ENCODE measurements around the gene PCDHB16.
"Not testable (repeated sequence)": the region's sequence is repeated elsewhere in the genome, so short reads cannot be mapped to it uniquely, and the experiment has no call there.

PCDHB16 gene

DNA sequence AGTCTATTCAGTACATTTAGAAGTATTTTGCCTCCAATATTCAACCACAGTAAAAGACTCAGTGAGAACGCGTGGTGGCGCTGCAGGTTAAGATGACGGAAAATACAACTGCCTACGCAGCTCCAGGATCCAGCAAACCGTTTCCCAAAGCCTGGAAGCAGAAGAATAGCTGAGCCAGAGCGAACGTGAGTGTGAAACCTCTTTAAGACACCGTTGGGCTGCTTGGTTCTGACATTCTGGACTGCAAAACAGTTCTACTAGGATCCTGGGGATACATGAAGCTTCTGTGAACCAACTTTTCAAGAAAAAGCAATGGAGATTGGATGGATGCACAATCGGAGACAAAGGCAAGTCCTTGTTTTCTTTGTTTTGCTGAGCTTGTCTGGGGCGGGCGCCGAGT lies at the start of gene PCDHB16:
Gene PCDHB16 (plus strand): TSS at position 140 of the 400 bp plus-strand sequence. CDS start 173 bp downstream, at position 313.
- no peak for DNase-seq (ENCODE audit: low read depth in 2 of 2)

DNA sequence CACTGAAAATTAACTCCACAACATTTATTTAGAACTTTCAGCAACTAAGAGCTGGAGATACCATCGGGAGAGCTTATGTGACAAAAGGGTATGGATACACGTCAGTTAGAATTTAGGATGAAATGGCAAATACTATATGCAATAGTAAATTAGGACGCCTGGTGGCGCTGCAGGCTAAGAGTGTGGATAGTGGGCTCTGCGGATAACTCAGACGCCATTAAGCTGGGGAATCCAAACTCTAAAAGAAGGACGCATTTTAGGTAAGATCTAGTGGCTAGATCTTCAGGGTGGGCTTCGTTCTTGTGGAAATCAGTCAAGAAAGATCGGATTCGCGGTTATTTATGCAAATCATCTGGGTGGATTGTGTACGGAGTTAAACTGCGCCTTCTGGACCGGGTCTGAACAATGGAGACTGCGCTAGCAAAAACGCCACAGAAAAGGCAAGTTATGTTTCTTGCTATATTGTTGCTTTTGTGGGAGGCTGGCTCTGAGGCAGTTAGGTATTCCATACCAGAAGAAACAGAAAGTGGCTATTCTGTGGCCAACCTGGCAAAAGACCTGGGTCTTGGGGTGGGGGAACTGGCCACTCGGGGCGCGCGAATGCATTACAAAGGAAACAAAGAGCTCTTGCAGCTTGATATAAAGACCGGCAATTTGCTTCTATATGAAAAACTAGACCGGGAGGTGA lies 47.0 kb upstream of the PCDHB16 start, which contains the start of gene PCDHB5:
Gene PCDHB5 (plus strand): TSS at position 177 of the 688 bp plus-strand sequence. CDS start 229 bp downstream, at position 406.
- DNase-seq (ENCODE audit: low read depth in 2 of 2) = no peak

DNA sequence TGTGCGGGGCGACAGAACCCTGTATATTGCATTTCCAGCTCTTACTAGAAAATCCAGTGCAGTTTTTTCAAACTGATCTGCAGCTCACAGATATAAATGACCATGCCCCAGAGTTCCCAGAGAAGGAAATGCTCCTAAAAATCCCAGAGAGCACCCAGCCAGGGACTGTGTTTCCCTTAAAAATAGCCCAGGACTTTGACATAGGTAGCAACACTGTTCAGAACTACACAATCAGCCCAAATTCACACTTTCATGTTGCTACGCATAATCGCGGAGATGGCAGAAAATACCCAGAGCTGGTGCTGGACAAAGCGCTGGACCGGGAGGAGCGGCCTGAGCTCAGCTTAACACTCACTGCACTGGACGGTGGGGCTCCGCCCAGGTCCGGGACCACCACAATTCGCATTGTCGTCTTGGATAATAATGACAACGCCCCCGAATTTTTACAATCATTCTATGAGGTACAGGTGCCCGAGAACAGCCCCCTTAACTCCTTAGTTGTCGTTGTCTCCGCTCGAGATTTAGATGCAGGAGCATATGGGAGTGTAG lies 46.4 kb upstream of the PCDHB16 start:
- DNase-seq (ENCODE audit: low read depth in 2 of 2) = no peak

DNA sequence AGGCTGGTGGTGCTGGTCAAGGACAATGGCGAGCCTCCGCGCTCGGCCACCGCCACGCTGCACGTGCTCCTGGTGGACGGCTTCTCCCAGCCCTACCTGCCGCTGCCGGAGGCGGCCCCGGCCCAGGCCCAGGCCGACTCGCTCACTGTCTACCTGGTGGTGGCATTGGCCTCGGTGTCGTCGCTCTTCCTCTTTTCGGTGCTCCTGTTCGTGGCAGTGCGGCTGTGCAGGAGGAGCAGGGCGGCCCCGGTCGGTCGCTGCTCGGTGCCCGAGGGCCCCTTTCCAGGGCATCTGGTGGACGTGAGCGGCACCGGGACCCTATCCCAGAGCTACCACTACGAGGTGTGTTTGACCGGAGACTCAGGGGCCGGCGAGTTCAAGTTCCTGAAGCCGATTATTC lies 44.8 kb upstream of the PCDHB16 start:
- not testable (repeated sequence) for DNase-seq (ENCODE audit: low read depth in 2 of 2)

DNA sequence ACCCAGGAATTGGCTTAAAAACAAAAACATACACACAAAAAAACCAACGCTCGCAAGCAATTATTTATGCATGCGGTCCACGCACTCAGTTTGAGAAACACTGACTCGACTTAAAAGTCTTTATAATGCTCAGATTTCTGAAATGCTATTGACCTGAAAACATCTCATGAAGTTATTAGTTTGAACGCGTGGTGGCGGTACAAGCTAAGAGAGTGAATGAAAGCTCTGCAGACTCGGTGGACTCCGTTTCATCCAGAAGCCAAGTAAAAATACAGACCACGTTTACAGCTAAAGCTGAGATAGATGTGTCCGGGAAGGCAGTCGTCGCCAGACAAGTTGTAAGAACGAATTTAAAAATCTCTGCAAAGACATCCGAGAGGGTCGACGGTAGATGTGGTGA lies 32.4 kb upstream of the PCDHB16 start, which contains the start of gene PCDHB6:
Gene PCDHB6 (plus strand): TSS at position 246 of the 400 bp plus-strand sequence. CDS start 201 bp downstream, outside the sequence.
- no peak for DNase-seq (ENCODE audit: low read depth in 2 of 2)

DNA sequence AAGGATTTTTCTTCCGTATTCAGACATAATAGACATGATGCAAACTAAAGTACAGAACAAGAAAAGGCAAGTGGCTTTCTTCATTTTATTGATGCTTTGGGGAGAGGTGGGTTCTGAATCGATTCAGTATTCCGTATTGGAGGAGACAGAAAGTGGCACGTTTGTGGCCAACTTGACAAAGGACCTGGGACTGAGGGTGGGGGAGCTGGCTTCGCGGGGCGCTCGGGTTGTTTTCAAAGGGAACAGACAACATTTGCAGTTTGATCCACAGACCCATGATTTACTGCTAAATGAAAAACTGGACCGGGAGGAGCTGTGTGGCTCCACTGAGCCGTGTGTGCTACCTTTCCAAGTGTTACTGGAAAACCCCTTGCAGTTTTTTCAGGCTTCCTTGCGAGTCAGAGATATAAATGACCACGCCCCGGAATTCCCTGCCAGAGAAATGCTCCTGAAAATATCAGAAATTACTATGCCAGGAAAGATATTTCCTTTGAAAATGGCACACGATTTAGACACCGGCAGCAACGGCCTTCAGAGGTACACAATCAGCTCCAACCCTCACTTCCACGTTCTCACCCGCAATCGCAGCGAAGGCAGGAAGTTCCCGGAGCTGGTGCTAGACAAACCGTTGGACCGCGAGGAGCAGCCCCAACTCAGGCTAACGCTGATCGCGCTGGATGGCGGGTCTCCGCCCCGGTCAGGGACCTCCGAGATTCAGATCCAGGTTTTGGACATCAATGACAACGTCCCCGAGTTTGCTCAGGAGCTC lies 31.8 kb upstream of the PCDHB16 start:
- no peak for DNase-seq (ENCODE audit: low read depth in 2 of 2)

DNA sequence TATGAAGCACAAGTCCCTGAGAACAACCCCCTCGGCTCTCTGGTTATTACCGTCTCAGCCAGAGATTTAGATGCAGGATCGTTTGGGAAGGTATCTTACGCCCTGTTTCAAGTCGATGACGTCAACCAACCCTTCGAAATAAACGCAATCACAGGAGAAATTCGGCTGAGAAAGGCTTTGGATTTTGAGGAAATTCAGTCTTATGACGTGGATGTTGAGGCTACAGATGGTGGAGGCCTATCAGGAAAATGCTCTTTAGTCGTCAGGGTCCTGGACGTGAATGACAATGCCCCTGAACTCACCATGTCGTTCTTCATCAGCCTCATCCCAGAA lies 31.2 kb upstream of the PCDHB16 start:
- DNase-seq (ENCODE audit: low read depth in 2 of 2) = no peak

DNA sequence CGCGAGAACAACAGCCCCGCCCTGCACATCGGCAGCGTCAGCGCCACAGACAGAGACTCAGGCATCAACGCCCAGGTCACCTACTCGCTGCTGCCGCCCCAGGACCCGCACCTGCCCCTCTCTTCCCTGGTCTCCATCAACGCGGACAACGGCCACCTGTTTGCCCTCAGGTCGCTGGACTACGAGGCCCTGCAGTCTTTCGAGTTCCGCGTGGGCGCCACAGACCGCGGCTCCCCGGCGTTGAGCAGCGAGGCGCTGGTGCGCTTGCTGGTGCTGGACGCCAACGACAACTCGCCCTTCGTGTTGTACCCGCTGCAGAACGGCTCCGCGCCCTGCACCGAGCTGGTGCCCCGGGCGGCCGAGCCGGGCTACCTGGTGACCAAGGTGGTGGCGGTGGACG lies 30.6 kb upstream of the PCDHB16 start:
- DNase-seq (ENCODE audit: low read depth in 2 of 2) = not testable (repeated sequence)

DNA sequence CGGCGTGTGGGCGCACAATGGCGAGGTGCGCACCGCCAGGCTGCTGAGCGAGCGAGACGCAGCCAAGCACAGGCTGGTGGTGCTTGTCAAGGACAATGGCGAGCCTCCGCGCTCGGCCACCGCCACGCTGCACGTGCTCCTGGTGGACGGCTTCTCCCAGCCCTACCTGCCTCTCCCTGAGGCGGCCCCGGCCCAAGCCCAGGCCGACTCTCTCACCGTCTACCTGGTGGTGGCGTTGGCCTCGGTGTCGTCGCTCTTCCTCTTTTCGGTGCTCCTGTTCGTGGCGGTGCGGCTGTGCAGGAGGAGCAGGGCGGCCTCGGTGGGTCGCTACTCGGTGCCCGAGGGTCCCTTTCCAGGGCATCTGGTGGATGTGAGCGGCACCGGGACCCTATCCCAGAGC lies 30.1 kb upstream of the PCDHB16 start:
- not testable (repeated sequence) for DNase-seq (ENCODE audit: low read depth in 2 of 2)

DNA sequence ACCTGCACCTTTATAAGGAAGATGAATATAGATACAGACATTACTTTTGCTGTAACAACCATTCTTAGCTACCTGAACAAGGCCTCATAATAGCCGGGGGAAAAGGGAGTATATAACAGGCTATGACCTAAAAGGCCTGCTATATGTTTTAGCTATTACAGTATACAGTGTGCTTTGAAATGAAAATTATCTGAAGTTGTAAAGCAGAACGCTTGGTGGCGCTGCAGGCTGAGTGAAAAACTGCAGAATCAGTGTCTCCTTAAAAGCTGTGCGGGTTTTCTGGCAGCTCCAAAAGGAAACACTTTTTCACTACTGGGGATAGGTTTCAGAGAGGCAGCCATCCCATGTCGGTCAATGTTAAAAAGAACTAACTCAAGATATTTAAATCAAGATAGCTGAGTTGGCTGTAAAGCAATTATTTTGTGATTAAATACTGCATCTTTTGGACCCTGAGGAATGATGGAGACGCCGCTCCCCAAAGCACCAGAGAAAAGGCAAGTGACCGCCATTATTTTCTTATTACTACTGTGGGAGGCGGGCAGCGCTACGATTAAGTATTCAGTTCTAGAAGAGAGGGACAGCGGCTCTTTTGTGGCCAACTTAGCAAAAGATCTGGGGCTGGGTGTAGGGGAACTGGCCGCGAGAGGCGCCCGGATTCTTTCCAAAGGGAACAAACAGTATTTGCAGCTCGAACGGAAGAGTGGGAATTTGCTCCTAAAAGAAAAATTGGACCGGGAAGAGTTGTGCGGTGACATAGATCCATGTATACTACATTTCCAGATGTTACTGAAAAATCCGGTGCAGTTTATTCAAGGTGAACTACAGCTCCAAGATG lies 26.4 kb upstream of the PCDHB16 start:
- DNase-seq (ENCODE audit: low read depth in 2 of 2) = no peak

DNA sequence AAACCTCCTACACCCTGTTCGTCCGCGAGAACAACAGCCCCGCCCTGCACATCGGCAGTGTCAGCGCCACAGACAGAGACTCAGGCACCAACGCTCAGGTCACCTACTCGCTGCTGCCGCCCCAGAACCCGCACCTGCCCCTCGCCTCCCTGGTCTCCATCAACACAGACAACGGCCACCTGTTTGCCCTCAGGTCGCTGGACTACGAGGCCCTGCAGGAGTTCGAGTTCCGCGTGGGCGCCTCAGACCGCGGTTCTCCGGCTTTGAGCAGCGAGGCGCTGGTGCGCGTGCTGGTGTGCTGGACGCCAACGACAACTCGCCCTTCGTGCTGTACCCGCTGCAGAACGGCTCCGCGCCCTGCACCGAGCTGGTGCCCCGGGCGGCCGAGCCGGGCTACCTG lies 24.8 kb upstream of the PCDHB16 start:
- DNase-seq (ENCODE audit: low read depth in 2 of 2) = not testable (repeated sequence)

DNA sequence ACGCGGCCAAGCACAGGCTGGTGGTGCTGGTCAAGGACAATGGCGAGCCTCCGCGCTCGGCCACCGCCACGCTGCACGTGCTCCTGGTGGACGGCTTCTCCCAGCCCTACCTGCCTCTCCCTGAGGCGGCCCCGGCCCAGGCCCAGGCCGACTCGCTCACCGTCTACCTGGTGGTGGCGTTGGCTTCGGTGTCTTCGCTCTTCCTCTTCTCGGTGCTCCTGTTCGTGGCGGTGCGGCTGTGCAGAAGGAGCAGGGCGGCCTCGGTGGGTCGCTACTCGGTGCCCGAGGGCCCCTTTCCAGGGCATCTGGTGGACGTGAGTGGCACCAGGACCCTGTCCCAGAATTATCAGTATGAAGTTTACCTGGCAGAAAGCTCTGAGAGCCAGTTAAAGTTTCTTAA lies 24.3 kb upstream of the PCDHB16 start:
- DNase-seq (ENCODE audit: low read depth in 2 of 2) = not testable (repeated sequence)

DNA sequence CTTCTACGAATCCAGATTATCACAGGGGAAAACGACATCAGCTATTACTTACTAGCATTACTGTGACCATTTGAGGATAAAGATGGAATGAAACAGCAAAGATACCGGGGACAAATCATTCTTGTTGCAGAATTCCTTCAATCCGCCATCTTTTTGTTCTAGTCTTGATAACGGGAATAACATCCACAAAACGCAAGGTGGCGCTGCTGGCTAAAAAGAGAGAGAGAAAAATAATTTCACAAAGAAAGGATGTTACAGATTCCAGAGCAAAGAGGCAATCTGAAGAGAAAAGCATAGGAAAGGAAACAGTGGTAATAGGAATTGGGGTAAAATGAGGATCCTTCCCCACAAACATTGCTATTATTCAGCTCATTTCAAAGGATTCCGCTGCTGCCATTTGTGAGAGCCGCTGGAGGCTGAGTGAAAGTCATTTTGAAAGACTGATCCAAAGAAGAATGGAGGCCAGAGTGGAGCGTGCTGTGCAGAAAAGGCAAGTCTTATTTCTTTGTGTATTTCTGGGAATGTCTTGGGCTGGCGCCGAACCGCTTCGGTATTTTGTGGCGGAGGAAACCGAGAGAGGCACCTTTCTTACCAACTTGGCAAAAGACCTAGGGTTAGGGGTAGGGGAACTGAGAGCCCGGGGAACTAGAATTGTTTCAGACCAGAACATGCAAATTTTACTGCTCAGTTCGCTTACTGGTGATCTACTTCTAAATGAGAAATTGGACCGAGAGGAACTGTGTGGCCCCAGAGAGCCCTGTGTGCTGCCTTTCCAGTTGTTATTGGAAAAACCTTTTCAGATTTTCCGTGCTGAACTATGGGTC lies 9.6 kb upstream of the PCDHB16 start, which contains the start of gene PCDHB7:
Gene PCDHB7 (plus strand): TSS at position 264 of the 824 bp plus-strand sequence. CDS start 192 bp downstream, at position 456.
- DNase-seq (ENCODE audit: low read depth in 2 of 2) = no peak

DNA sequence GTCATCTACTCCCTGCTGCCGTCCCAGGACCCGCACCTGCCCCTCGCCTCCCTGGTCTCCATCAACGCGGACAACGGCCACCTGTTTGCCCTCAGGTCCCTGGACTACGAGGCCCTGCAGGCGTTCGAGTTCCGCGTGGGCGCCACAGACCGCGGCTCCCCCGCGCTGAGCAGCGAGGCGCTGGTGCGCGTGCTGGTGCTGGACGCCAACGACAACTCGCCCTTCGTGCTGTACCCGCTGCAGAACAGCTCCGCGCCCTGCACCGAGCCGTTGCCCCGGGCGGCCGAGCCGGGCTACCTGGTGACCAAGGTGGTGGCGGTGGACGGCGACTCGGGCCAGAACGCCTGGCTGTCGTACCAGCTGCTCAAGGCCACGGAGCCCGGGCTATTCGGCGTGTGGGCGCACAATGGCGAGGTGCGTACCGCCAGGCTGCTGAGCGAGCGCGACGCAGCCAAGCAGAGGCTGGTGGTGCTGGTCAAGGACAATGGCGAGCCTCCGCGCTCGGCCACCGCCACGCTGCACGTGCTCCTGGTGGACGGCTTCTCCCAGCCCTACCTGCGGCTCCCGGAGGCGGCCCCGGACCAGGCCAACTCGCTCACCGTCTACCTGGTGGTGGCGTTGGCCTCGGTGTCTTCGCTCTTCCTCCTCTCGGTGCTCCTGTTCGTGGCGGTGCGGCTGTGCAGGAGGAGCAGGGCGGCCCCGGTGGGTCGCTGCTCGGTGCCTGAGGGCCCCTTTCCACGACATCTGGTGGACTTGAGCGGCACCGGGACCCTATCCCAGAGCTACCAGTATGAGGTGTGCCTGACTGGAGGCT lies 7.7 kb upstream of the PCDHB16 start:
- DNase-seq (ENCODE audit: low read depth in 2 of 2) = not testable (repeated sequence)

DNA sequence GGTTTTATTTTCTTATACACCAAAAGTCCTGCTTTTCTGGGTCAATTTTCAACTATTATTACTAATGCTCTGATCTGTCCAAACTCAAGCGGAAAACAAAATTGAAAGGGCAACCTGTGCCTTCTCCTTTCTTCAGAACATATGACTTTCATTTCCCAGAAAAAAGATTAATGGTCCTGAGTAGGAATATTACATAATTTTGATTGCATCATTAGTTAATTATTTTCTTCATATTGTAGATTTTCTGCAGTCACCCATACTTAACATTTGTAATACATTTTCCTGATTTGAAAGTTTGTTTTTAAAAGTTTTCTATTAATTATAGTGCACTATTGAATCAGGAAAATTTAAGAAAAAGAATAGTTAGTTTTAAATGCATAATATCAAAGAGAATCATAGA lies 6.3 kb upstream of the PCDHB16 start:
- no peak for DNase-seq (ENCODE audit: low read depth in 2 of 2)

DNA sequence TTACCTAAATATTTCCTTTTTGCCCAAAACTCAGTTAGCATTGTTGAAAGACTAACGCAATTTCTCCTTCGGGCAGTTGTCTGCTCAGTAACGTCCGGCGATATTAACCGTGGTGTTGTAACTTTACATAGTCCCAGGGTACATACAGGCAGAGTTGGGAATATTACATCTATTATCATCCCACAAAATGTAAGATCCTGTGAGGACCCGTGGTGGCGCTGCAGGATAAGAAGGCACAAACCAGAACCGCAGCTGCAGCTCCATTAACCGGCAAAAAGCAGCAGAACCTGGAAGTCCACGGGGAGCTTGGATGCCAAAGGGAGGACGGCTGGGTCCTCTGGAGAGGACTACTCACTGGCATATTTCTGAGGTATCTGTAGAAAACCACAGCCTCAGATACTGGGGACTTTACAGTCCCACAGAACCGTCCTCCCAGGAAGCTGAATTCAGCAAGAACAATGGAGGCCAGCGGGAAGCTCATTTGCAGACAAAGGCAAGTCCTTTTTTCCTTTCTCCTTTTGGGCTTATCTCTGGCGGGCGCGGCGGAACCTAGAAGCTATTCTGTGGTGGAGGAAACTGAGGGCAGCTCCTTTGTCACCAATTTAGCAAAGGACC lies 4.5 kb upstream of the PCDHB16 start, which contains the start of gene PCDHB8:
Gene PCDHB8 (plus strand): TSS at position 214 of the 615 bp plus-strand sequence. CDS start 245 bp downstream, at position 459.
- DNase-seq (ENCODE audit: low read depth in 2 of 2) = not testable (repeated sequence)

DNA sequence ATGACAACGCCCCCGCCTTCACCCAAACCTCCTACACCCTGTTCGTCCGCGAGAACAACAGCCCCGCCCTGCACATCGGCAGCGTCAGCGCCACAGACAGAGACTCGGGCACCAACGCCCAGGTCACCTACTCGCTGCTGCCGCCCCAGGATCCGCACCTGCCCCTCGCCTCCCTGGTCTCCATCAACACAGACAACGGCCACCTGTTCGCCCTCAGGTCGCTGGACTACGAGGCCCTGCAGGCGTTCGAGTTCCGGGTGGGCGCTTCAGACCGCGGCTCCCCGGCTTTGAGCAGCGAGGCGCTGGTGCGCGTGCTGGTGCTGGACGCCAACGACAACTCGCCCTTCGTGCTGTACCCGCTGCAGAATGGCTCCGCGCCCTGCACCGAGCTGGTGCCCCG lies 2.8 kb upstream of the PCDHB16 start:
- not testable (repeated sequence) for DNase-seq (ENCODE audit: low read depth in 2 of 2)

DNA sequence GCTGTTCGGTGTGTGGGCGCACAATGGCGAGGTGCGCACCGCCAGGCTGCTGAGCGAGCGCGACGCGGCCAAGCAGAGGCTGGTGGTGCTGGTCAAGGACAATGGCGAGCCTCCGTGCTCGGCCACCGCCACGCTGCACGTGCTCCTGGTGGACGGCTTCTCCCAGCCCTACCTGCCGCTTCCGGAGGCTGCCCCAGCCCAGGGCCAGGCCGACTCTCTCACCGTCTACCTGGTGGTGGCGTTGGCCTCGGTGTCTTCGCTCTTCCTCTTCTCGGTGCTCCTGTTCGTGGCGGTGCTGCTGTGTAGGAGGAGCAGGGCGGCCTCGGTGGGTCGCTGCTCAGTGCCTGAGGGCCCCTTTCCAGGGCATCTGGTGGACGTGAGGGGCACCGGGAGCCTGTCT lies 2.3 kb upstream of the PCDHB16 start:
- not testable (repeated sequence) for DNase-seq (ENCODE audit: low read depth in 2 of 2)

DNA sequence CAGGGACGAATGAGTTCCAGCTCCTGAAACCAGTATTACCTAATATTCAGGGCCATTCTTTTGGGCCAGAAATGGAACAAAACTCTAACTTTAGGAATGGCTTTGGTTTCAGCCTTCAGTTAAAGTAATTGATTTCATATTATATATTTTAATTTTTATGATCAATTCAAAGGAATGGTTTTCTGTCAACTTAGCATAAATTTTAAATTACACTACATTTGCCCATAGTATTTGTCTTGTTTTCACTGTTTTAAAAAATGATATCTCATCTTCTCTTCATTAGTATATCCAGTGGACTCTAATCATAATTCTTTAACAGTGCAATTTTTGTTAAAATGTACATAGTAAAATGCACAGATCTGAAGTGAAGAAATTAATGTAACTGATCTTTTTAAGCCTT lies 1.9 kb upstream of the PCDHB16 start:
- no peak for DNase-seq (ENCODE audit: low read depth in 2 of 2)

Measured in fibroblast of skin of left biceps (primary cell).